PC-9 (cell line): ENCODE data around the gene KCNA5. TPM values are rescaled to one million over a fixed set of nuclear protein-coding genes. Genes with fewer than 3 reads are reported as not detected.

Experiments used
- BruUV-seq: library from RNA; stranded (reverse); fragments of 400-500 nt; replicated peaks from 2 replicates; lab custom pipeline; 2021; lab: Mats Ljungman, UMichigan
- CTCF ChIA-PET: fragments of 300-600 bp; sonication (Branson Sonifier 250); formaldehyde crosslinking; loops from one replicate; lab custom pipeline; 2022; ENCODE audit warnings: antibody characterized with exemption; lab: Charles Lee
- POLR2A ChIA-PET: fragments of 300-600 bp; sonication (Branson Sonifier 250); formaldehyde crosslinking; loops from one replicate; lab custom pipeline; 2022; ENCODE audit warnings: antibody characterized with exemption; ENCODE audit not compliant: unreplicated experiment; lab: Charles Lee
- DNase-seq, 2 experiments: peaks; one replicate each; pipeline versions ENCODE4 v3.0.0 to v3.0.0-alpha.2; 2015 to 2022; ENCODE audit warnings: mixed read lengths in 1 of 2
- H2AFZ ChIP-seq: fragments of 200-600 bp; sonication (generic); 2 replicates; pipeline ENCODE4 v1.8.1; 2017; ENCODE audit warnings: antibody characterized with exemption
- H3F3A ChIP-seq: fragments of 200-600 bp; sonication (generic); 2 replicates; pipeline ENCODE4 v1.8.1; 2017; ENCODE audit warnings: antibody characterized with exemption, mild to moderate bottlenecking, low read depth; ENCODE audit not compliant: insufficient read depth
- H3K27ac ChIP-seq: fragments of 200-600 bp; sonication (generic); 2 replicates; pipeline ENCODE4 v1.6.1; 2016; ENCODE audit warnings: mixed run types
- H3K27me3 ChIP-seq: fragments of 200-600 bp; sonication (generic); 2 replicates; pipeline ENCODE4 v1.6.1; 2016; ENCODE audit warnings: low read depth, mixed run types; ENCODE audit not compliant: insufficient read depth
- H3K36me3 ChIP-seq: fragments of 200-600 bp; sonication (generic); 2 replicates; pipeline ENCODE4 v1.6.1; 2016; ENCODE audit warnings: low read depth, mixed run types
- H3K4me1 ChIP-seq: fragments of 200-600 bp; sonication (generic); replicated peaks from 2 replicates; pipeline ENCODE4 v1.6.1; 2016; ENCODE audit warnings: mixed run types; ENCODE audit not compliant: insufficient read depth
- H3K4me2 ChIP-seq: fragments of 200-600 bp; sonication (generic); 2 replicates; pipeline ENCODE4 v1.6.1; 2017; ENCODE audit warnings: mixed run types
- H3K4me3 ChIP-seq: fragments of 200-600 bp; sonication (generic); 2 replicates; pipeline ENCODE4 v1.6.1; 2016; ENCODE audit warnings: mixed run types
- H3K79me2 ChIP-seq: fragments of 200-600 bp; sonication (generic); 2 replicates; pipeline ENCODE4 v1.6.1; 2017; ENCODE audit warnings: low read depth, mixed run types
- H3K9me2 ChIP-seq: fragments of 200-600 bp; sonication (generic); 2 replicates; pipeline ENCODE4 v1.8.1; 2017; ENCODE audit warnings: mild to moderate bottlenecking; ENCODE audit not compliant: insufficient read depth
- H3K9me3 ChIP-seq: fragments of 200-600 bp; sonication (generic); 2 replicates; pipeline ENCODE4 v1.8.1; 2016; ENCODE audit warnings: low read depth; ENCODE audit not compliant: insufficient read depth
- H4K20me1 ChIP-seq: fragments of 200-600 bp; sonication (generic); 2 replicates; pipeline ENCODE4 v1.8.1; 2017; ENCODE audit not compliant: insufficient read depth
- EZH2 ChIP-seq: fragments of 200-600 bp; sonication (generic); IDR thresholded peaks from 2 replicates; pipeline ENCODE4 v1.8.0; 2017; ENCODE audit warnings: antibody characterized with exemption, low read depth
- intact Hi-C: fragments of 100-400 bp; cut with micrococcal nuclease; formaldehyde crosslinking; loops from one replicate; pipeline ENCODE4 v1.10.0; 2022; ENCODE audit not compliant: unreplicated experiment
- total RNA-seq: library from RNA; stranded (reverse); gene quantifications from 2 replicates; pipeline ENCODE4 v1.2.3, GENCODE V29; 2021
- TF ChIP-seq, protein P1 (sequence below): fragments of 200-600 bp; sonication (generic); conservative IDR thresholded peaks from 2 replicates; pipeline ENCODE4 v1.6.1; 2017; ENCODE audit warnings: mixed run types, antibody characterized with exemption, mild to moderate bottlenecking, moderate library complexity

The KCNA5 gene
- total RNA-seq, 1 experiment from 2014 or later: not detected

DNA sequence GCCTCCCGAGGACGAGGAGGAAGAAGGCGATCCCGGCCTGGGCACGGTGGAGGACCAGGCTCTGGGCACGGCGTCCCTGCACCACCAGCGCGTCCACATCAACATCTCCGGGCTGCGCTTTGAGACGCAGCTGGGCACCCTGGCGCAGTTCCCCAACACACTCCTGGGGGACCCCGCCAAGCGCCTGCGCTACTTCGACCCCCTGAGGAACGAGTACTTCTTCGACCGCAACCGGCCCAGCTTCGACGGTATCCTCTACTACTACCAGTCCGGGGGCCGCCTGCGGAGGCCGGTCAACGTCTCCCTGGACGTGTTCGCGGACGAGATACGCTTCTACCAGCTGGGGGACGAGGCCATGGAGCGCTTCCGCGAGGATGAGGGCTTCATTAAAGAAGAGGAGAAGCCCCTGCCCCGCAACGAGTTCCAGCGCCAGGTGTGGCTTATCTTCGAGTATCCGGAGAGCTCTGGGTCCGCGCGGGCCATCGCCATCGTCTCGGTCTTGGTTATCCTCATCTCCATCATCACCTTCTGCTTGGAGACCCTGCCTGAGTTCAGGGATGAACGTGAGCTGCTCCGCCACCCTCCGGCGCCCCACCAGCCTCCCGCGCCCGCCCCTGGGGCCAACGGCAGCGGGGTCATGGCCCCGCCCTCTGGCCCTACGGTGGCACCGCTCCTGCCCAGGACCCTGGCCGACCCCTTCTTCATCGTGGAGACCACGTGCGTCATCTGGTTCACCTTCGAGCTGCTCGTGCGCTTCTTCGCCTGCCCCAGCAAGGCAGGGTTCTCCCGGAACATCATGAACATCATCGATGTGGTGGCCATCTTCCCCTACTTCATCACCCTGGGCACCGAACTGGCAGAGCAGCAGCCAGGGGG is 979 bp downstream of the KCNA5 start:
- Histone ChIP-seq H3K27ac (no peak overlapping the region), H3K9me2 (no peaks in the 10 kb centered on the region), H3K79me2 (no peaks in the 10 kb centered on the region), H3K9me3 (no peaks in the 10 kb centered on the region), H3K27me3 (peaks cover 69% of the 10 kb centered on the region), H3K4me2 (no peak overlapping the region), H3F3A (no peaks in the 10 kb centered on the region), H4K20me1 (no peaks in the 10 kb centered on the region), H3K4me1 (no peaks in the 10 kb centered on the region), H3K36me3 (no peaks in the 10 kb centered on the region), H2AFZ (no peak overlapping the region), H3K4me3 (no peak overlapping the region)
- ChIA-PET CTCF (no interaction called here), POLR2A (no interaction called here)
- no peak for TF ChIP-seq EZH2
- TF ChIP-seq, protein P1, sequence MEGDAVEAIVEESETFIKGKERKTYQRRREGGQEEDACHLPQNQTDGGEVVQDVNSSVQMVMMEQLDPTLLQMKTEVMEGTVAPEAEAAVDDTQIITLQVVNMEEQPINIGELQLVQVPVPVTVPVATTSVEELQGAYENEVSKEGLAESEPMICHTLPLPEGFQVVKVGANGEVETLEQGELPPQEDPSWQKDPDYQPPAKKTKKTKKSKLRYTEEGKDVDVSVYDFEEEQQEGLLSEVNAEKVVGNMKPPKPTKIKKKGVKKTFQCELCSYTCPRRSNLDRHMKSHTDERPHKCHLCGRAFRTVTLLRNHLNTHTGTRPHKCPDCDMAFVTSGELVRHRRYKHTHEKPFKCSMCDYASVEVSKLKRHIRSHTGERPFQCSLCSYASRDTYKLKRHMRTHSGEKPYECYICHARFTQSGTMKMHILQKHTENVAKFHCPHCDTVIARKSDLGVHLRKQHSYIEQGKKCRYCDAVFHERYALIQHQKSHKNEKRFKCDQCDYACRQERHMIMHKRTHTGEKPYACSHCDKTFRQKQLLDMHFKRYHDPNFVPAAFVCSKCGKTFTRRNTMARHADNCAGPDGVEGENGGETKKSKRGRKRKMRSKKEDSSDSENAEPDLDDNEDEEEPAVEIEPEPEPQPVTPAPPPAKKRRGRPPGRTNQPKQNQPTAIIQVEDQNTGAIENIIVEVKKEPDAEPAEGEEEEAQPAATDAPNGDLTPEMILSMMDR: no peak
- intact Hi-C loops: no loop called here
- no TSS peak for BruUV-seq
- DNase-seq: no peak

DNA sequence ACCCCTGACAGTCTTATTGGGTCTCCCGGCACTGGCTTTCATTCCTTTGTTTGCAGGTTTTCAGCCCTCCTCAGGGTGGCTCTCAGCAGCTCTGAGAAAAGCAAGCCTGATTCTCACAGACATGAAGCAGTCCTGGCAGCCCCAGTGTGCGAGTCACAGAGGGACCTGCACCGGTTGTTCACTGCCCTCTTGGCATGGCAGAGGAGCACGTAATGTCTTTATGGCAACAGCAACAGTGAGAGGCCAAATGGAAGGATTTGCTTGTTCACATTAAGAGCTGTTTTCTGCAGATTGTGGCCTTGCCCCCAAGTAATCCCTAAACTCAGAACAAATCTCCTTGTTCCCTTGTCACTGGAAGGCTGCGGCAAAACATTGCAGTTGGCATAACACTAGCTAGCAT is 3.4 kb downstream of the KCNA5 start:
- no peaks in the 10 kb centered on the region for H3K4me1 ChIP-seq
- H3K9me3 ChIP-seq: no peaks in the 10 kb centered on the region
- H3K36me3 ChIP-seq: no peaks in the 10 kb centered on the region
- intact Hi-C loops: no loop called here
- peaks cover 79% of the 10 kb centered on the region for H3K27me3 ChIP-seq
- BruUV-seq: no TSS peak
- no peak for TF ChIP-seq EZH2
- TF ChIP-seq, protein P1: no peak
- H3K9me2 ChIP-seq: no peaks in the 10 kb centered on the region
- no peak overlapping the region for H3K4me3 ChIP-seq
- ChIA-PET CTCF (interaction anchor here (0.7 kb wide), 1 partner anchor 425 kb away, joined by 3 read pairs; no protein-coding TSS in a partner anchor), POLR2A (no interaction called here)
- H3K4me2 ChIP-seq: no peak overlapping the region
- H4K20me1 ChIP-seq: no peaks in the 10 kb centered on the region
- H3K79me2 ChIP-seq: no peaks in the 10 kb centered on the region
- no peak for DNase-seq
- no peak overlapping the region for H3K27ac ChIP-seq
- H2AFZ ChIP-seq: no peak overlapping the region
- H3F3A ChIP-seq: no peaks in the 10 kb centered on the region

DNA sequence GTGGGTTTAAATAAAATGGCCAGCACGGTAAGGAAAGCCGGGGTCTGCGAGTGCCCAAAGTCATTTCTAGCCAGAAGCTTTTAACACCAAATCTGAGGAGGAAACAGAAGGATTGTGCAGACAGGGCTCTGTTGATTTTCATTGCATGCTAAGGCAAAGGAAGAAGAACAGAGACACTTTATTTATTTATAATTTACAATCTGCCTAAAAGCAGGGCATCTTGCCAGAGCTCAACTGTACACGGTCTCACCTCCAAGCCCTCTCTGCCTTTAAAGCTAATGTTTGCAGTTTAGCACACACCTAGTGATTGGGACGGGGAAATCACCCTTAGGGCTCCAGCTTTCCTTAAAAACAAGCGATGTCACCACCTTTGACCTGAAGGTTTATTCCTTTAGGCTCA is 4.0 kb downstream of the KCNA5 start:
- Histone ChIP-seq H3K4me2 (no peak overlapping the region), H3K4me1 (no peaks in the 10 kb centered on the region), H3K4me3 (no peak overlapping the region), H3K9me2 (no peaks in the 10 kb centered on the region), H3K36me3 (no peaks in the 10 kb centered on the region), H3K27me3 (peaks cover 79% of the 10 kb centered on the region), H2AFZ (no peak overlapping the region), H3K79me2 (no peaks in the 10 kb centered on the region), H3K9me3 (no peaks in the 10 kb centered on the region), H4K20me1 (no peaks in the 10 kb centered on the region), H3K27ac (no peak overlapping the region), H3F3A (no peaks in the 10 kb centered on the region)
- TF ChIP-seq EZH2: no peak
- TF ChIP-seq, protein P1: no peak
- intact Hi-C loops: no loop called here
- ChIA-PET POLR2A (no interaction called here), CTCF (no interaction called here)
- no TSS peak for BruUV-seq
- DNase-seq: no peak
